Astrocyte of the cerebellum (primary cell): ENCODE results near the gene SLC2A3.
A peak's percentile ranks its signal among the peaks of the same experiment; 100 is the strongest.
"Not testable (repeated sequence)": the region's sequence is repeated elsewhere in the genome, so short reads cannot be mapped to it uniquely, and the experiment has no call there.

ENCODE experiments used
- DNase-seq: peaks from one replicate; pipeline ENCODE4 v3.0.0-alpha.2; 2011; ENCODE audit warnings: low read depth
- H3K4me3 ChIP-seq: 2 replicates; pipeline ENCODE4 v1.5.1; 2011; ENCODE audit warnings: mild to moderate bottlenecking, low read depth, low read length, moderate library complexity
- CTCF ChIP-seq: IDR thresholded peaks from 2 replicates; pipeline ENCODE4 v1.5.1; 2012; ENCODE audit warnings: low read length, low read depth, moderate library complexity, mild to moderate bottlenecking; ENCODE audit errors: missing control alignments
- in situ Hi-C: cut with HindIII; loops from 2 replicates; pipeline ENCODE4 v1.10.0; 2017; ENCODE audit warnings: low sequenced_read_pairs

The SLC2A3 gene

DNA sequence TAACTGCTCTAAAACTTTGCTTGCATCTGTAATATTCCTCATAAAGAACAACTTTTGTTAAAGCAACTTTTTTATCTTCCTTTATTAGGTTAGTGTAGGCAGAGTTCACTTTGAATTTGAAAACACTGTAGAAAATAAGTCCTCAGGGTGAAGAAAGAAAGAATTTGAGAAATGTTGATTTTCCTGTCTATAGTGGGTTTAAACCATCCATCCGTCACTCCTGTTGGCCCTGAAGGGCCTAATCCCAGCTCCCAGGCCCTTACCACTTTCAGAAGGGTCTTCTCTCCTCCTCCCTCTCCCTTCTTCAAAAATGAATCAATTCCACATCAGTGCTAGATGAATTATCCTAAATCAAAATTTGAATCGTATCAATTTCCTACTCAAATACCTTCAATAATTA, 4.9 kb upstream of the SLC2A3 start:
- in situ Hi-C loops = no loop called here
- no peak overlapping the region for H3K4me3 ChIP-seq
- no peak for TF ChIP-seq CTCF
- DNase-seq = no peak

DNA sequence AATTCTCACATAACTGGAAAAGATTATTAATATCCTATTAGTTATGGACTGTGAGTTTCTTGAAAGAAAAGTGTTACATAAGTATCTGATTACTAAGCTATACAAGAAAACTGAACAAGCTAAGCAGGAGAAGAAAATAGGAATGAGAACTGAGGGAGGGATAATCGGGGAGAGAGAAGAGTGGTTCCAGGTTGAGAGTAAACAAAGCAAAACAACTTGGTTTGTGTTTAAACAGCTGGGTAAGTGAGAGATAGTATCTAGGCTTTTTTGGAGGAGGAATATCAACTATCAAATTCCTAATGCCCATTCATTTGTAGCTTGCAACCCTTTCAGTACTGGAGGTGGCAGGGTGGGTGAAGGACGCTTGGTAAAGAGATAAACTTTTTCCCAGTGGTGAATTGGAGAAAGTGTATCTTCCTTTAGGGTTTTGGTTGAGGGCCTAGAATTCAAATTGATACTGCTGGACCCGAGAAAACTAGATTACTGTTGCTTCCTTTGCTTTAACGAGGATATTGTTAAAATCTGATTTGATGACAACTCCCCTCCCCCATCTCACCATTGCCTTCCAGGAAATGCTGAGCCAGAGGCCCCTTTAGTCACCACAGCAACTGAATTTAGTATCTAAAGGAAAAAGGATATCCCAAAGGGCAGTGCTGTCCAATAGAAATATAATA, 2.0 kb upstream of the SLC2A3 start:
- TF ChIP-seq CTCF = peak; percentile 46
- in situ Hi-C loops = no loop called here
- H3K4me3 ChIP-seq = no peak overlapping the region
- no peak for DNase-seq

DNA sequence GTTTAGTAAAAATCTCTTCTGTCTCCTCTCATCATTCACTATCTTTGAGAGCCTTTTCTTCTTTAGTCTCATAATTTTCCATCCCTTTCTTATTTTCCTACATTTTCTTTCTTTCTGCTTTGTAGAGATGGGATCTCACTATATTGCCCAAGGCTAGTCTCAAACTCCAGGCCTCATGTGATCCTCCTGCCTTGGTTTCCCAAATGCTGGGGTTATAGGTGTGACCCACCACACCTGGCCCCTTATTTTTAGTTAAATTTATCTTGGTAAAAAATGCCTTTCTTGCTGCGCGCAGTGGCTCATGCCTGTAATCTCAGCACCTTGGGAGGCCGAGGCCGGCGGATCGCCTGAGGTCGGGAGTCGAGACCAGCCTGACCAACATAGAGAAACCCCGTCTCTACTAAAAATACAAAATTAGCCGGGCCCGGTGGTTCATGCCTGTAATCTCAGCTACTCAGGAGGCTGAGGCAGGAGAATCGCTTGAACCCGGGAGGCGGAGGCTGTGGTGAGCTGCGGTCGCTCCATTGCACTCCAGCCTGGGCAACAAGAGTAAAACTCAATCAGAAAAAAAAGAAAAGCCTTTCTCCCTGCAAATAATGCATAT, 996 bp downstream of the SLC2A3 start:
- in situ Hi-C loops = no loop called here
- no peak for DNase-seq
- H3K4me3 ChIP-seq = peak overlapping the region; percentile 97
- TF ChIP-seq CTCF = no peak

GRCh38 chr12:7934091-7934888, 1.7 kb downstream of the SLC2A3 start:
- no peak for TF ChIP-seq CTCF
- in situ Hi-C loops = no loop called here
- H3K4me3 ChIP-seq = peak overlapping the region; percentile 97
- no peak for DNase-seq

- H3K4me3 ChIP-seq = peak overlapping the region; percentile 97
- in situ Hi-C loops = no loop called here
- peak; percentile 92 for DNase-seq
- peak; percentile 69 for TF ChIP-seq CTCF
These were observed 2.7 kb downstream of the SLC2A3 start for GRCh38 chr12:7933255-7933726.

DNA sequence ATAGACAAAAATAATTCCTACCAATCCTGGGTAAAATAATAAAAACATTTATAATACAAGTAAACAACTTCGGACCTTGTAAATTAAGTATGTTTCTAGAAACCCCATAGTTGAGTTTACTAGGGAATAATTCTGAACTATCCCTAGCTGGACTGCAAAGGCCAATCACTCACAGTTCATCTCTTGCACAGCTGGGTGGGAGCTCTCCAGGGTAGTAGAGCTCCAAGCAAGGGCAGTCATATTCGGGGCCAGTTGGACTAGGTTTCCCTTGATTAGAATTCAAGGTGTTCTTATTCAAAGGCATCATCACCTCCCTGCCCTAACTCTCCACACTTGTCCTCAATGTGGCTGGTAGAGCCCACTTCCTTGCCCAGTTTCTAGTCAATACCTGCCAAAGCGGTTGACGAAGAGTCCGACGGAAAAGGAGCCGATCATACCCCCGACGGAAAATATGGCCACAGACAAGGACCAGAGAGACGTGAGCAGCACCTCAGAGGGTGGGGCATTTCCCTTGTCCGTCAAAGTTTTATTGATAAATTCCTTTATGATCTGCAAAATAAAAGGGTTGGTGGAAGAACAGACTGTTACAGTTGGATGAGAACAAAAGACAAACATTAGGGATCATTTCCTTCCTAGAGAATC, 3.3 kb downstream of the SLC2A3 start:
- DNase-seq, in situ Hi-C loops, H3K4me3 ChIP-seq: not testable (repeated sequence)
